Heart left ventricle (tissue), 13 donors: ENCODE data around the gene ASCC1.

Source experiments
- POLR2A ChIP-seq, 2 donors: fragments of 450-650 bp; IDR thresholded peaks; one replicate each; pipeline ENCODE4 v1.6.1; 2017; ENCODE audit warnings: antibody characterized with exemption in 2 of 2, mild to moderate bottlenecking in 2 of 2, moderate library complexity in 2 of 2
- TF ChIP-seq, protein P1 (sequence below), 12 donors: fragments of 200-600 bp; sonication (generic) in 4 of 12; IDR thresholded peaks; one replicate each; pipeline versions ENCODE4 v1.5.0 to v1.8.0; 2018 to 2022; ENCODE audit warnings: antibody characterized with exemption in 12 of 12, mild to moderate bottlenecking in 5 of 12
- donor health status: ischemic (EF 13 %, LVEDD 7.1; RV severe dilation, severe dysfunction).
- donor health status: DM: no; HTN: yes; CAD: no.
- donor health status: DM: no; HTN: no; CAD: no.
- donor health status: ischemic (EF 25% LVEDD 6.9; RV normal size, moderate dysfunction).
- donor health status: ischemic (EF 25% LVEDD 5.7; RV mildly dilated, moderate dysfunction).
- donor health status: ischemic (EF 35%, LVEDD 5.7; RV mildly dilated, moderate dysfunction).
- donor health status: nonischemic (EF 11% LVEDD 7.7; RV severe dilation, severe dysfunction).
- donor health status: DM: yes; HTN: yes; CAD: no.
- donor health status: PGD.
- donor health status: ischemic (EF 29% LVEDD 5.4; RV normal size, mild dysfunction).
- donor health status: nonischemic (EF 23%, LVEDD 6.1; RV moderate dilation, normal function).

DNA sequence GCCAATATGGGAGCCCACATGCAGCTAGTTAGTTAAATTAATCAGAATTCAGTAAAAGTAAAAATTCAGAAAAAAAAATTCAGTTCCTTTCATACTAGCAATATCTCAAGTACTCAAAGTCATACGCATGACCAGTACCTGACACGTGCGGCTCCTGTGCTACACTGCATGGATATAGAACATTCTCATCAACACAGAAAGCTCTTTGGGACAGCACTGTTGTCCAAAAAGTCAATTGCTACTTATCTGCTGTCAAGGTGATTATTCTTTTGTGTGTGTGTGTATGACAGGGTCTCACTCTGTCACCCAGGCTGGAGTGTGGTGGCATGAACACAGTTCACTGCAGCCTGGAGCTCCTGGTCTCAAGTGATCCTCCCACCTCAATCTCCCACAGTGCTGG, 15.2 kb downstream of the ASCC1 start:
- TF ChIP-seq, protein P1, sequence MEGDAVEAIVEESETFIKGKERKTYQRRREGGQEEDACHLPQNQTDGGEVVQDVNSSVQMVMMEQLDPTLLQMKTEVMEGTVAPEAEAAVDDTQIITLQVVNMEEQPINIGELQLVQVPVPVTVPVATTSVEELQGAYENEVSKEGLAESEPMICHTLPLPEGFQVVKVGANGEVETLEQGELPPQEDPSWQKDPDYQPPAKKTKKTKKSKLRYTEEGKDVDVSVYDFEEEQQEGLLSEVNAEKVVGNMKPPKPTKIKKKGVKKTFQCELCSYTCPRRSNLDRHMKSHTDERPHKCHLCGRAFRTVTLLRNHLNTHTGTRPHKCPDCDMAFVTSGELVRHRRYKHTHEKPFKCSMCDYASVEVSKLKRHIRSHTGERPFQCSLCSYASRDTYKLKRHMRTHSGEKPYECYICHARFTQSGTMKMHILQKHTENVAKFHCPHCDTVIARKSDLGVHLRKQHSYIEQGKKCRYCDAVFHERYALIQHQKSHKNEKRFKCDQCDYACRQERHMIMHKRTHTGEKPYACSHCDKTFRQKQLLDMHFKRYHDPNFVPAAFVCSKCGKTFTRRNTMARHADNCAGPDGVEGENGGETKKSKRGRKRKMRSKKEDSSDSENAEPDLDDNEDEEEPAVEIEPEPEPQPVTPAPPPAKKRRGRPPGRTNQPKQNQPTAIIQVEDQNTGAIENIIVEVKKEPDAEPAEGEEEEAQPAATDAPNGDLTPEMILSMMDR (IDR thresholded peaks at IDR 0.05), result no peak
- TF ChIP-seq POLR2A (IDR thresholded peaks at IDR 0.05), result no peak
